B cell (primary cell): ENCODE data around the gene CFAP20DC. TPM values are rescaled to one million over a fixed set of nuclear protein-coding genes. Genes with fewer than 3 reads are reported as not detected.

Experiments
- ATAC-seq: fragments of 200-7000 bp; cut with Tn5 transposase; one replicate; pipeline ENCODE4 v1.10.0; 2021; ENCODE audit warnings: low read depth, mild to moderate bottlenecking, moderate number of reproducible peaks, moderate library complexity
- CTCF ChIA-PET: fragments of 350-600 bp; sonication (Branson Sonifier 250); formaldehyde crosslinking; loops from one replicate; lab custom pipeline; 2021; ENCODE audit warnings: antibody characterized with exemption, inconsistent platforms; lab: Charles Lee
- POLR2A ChIA-PET: fragments of 350-600 bp; sonication (Branson Sonifier 250); formaldehyde crosslinking; loops from one replicate; lab custom pipeline; 2021; ENCODE audit warnings: antibody characterized with exemption; lab: Charles Lee
- DNase-seq: peaks from one replicate; pipeline ENCODE4 v3.0.0; 2013
- H2AFZ ChIP-seq: 2 replicates; pipeline ENCODE4 v1.6.1; 2012; ENCODE audit warnings: mild to moderate bottlenecking, low read depth, low read length; ENCODE audit not compliant: insufficient read depth, poor library complexity, severe bottlenecking
- H3K27ac ChIP-seq, 2 donors: 1 replicate in 1 of 2; 2 replicates in 1 of 2; pipeline ENCODE4 v1.5.1; 2012 to 2013; ENCODE audit warnings: low read length in 2 of 2, mild to moderate bottlenecking in 2 of 2, moderate library complexity in 1 of 2
- H3K27me3 ChIP-seq, 4 experiments: fragments of 200-600 bp in 1 of 4; sonication (generic) in 1 of 4; replicated peaks in 1 of 4; 1 replicate in 2 of 4; 2 replicates in 2 of 4; pipeline versions ENCODE4 v1.6.1 to v1.7.0; 2013 to 2016; ENCODE audit warnings: low read length in 3 of 4, mild to moderate bottlenecking in 2 of 4, mixed read lengths in 1 of 4, moderate library complexity in 1 of 4; ENCODE audit not compliant: insufficient read depth in 4 of 4, control insufficient read depth in 3 of 4; ENCODE audit errors: control extremely low read depth in 1 of 4
- H3K36me3 ChIP-seq, 2 experiments: replicated peaks in 1 of 2; 1 replicate in 1 of 2; 2 replicates in 1 of 2; pipeline versions ENCODE4 v1.6.1 to v1.7.1; 2013; ENCODE audit warnings: low read length in 1 of 2; ENCODE audit not compliant: insufficient read depth in 2 of 2, control insufficient read depth in 1 of 2; ENCODE audit errors: control extremely low read depth in 1 of 2, extremely low read depth in 1 of 2
- H3K4me1 ChIP-seq, 2 donors: fragments of 200-600 bp in 1 of 2; sonication (generic) in 1 of 2; 1 replicate in 1 of 2; 2 replicates in 1 of 2; pipeline versions ENCODE4 v1.5.1 to v1.6.1; 2013 to 2017; ENCODE audit warnings: low read length in 2 of 2; ENCODE audit not compliant: control insufficient read depth in 2 of 2, insufficient read depth in 2 of 2
- H3K4me2 ChIP-seq: replicated peaks from 2 replicates; pipeline ENCODE3; 2012; ENCODE audit warnings: mild to moderate bottlenecking, low read depth, low read length; ENCODE audit not compliant: poor library complexity, severe bottlenecking
- H3K4me3 ChIP-seq, 5 experiments: fragments of 200-600 bp in 1 of 5; sonication (generic) in 1 of 5; 1 replicate in 3 of 5; 2 replicates in 2 of 5; pipeline versions ENCODE4 v1.5.1 to v1.7.0; 2011 to 2016; ENCODE audit warnings: low read length in 4 of 5, mild to moderate bottlenecking in 4 of 5, low read depth in 2 of 5, control low read depth in 1 of 5, moderate library complexity in 1 of 5; ENCODE audit not compliant: insufficient read depth in 1 of 5; ENCODE audit errors: control extremely low read depth in 1 of 5, extremely low read depth in 1 of 5
- H3K79me2 ChIP-seq: fragments of 200-600 bp; sonication (generic); one replicate; pipeline ENCODE4 v1.6.0; 2016; ENCODE audit warnings: low read length; ENCODE audit not compliant: control insufficient read depth, insufficient read depth
- H3K9ac ChIP-seq: fragments of 200-600 bp; sonication (generic); 2 replicates; pipeline ENCODE4 v1.6.1; 2017; ENCODE audit warnings: mild to moderate bottlenecking, low read length, moderate library complexity
- H3K9me3 ChIP-seq, 3 donors: one replicate each; pipeline versions ENCODE4 v1.6.1 to v1.7.1; 2013; ENCODE audit warnings: low read length in 2 of 3; ENCODE audit not compliant: control insufficient read depth in 2 of 3, insufficient read depth in 1 of 3; ENCODE audit errors: control extremely low read depth in 1 of 3
- H4K20me1 ChIP-seq: 2 replicates; pipeline ENCODE4 v1.6.0; 2012; ENCODE audit warnings: mild to moderate bottlenecking, low read length; ENCODE audit not compliant: insufficient read depth, control insufficient read depth, poor library complexity, severe bottlenecking
- H3K27ac Mint-ChIP-seq: one replicate; pipeline ENCODE4 v1.8.0; 2021; ENCODE audit warnings: mixed read lengths
- H3K27me3 Mint-ChIP-seq: one replicate; pipeline ENCODE4 v1.8.0; 2021; ENCODE audit warnings: mixed read lengths
- H3K4me1 Mint-ChIP-seq: one replicate; pipeline ENCODE4 v1.8.0; 2021; ENCODE audit warnings: mixed read lengths
- H3K4me3 Mint-ChIP-seq: one replicate; pipeline ENCODE4 v1.8.0; 2021; ENCODE audit warnings: mixed read lengths
- H3K9me3 Mint-ChIP-seq: one replicate; pipeline ENCODE4 v1.8.0; 2022; ENCODE audit warnings: mixed read lengths; ENCODE audit not compliant: insufficient read depth
- EZH2 ChIP-seq: IDR thresholded peaks from 2 replicates; pipeline ENCODE4 v1.6.1; 2012; ENCODE audit warnings: borderline replicate concordance, low read depth, mild to moderate bottlenecking, moderate library complexity, low read length; ENCODE audit not compliant: insufficient read depth, poor library complexity, severe bottlenecking
- WGBS: methylation state at CpG from one replicate; pipeline ENCODE4 v1.1.5; 2013; ENCODE audit warnings: missing lambda C conversion rate; ENCODE audit not compliant: insufficient coverage; 5-methylcytosine and 5-hydroxymethylcytosine counted together
- intact Hi-C: fragments of 100-400 bp; cut with micrococcal nuclease; formaldehyde crosslinking; loops from one replicate; pipeline ENCODE4 v1.10.0; 2022
- polyA plus RNA-seq: library from polyadenylated mRNA; depleted of rRNA; stranded (reverse); fragments of >200 nt; gene quantifications from 2 replicates; pipeline ENCODE4 v1.2.3, GENCODE V29; 2012
- total RNA-seq, 2 donors: library from RNA; stranded (reverse); fragments of 120-200 nt in 1 of 2; gene quantifications; 1 replicate in 1 of 2; 2 replicates in 1 of 2; pipeline versions ENCODE4 v1.2.3 to v1.2.4, GENCODE V29; 2013 to 2022
- TF ChIP-seq, protein P1 (sequence below): fragments of 200-600 bp; IDR thresholded peaks from one replicate; pipeline ENCODE4 v1.8.0; 2022; ENCODE audit warnings: antibody characterized with exemption, mild to moderate bottlenecking

Gene CFAP20DC
- total and polyA plus RNA-seq, 2 donors (not counting 1 experiment from before 2014, with no cell fraction given), result 0.27 to 1.2 TPM

DNA sequence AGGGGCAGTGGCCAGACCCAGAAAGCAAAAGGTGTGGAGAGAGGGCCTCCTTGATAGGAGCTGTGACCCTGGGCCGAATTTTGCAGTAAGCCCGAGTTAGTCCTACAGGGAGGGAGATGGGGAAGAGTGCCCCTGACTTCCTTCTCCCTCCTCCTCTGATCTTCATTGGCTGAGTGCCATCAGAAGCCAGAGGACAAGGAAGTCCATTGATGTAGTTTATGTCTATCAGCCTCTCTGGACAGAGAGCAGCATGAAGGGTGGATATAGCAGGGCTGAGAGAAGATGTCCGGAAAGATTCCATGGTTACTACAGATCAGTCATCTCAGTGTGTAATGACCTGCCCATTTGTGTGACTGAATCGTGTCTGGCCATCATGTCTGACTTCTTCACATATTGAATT lies 280.8 kb downstream of the CFAP20DC start:
- no peaks in the 10 kb centered on the region for H4K20me1 ChIP-seq
- H3K4me2 ChIP-seq, result no peak overlapping the region
- H3K27me3 ChIP-seq, result no peaks in the 10 kb centered on the region
- no peak overlapping the region for H3K9ac ChIP-seq
- ChIA-PET POLR2A (no interaction called here), CTCF (no interaction called here)
- no peaks in the 10 kb centered on the region for H3K36me3 ChIP-seq
- Mint-ChIP-seq H3K4me1 (no peaks in the 10 kb centered on the region), H3K27me3 (peaks cover 12% of the 10 kb centered on the region), H3K27ac (no peak overlapping the region), H3K9me3 (peaks cover 2% of the 10 kb centered on the region), H3K4me3 (no peak overlapping the region)
- no peak for TF ChIP-seq EZH2
- TF ChIP-seq, protein P1, sequence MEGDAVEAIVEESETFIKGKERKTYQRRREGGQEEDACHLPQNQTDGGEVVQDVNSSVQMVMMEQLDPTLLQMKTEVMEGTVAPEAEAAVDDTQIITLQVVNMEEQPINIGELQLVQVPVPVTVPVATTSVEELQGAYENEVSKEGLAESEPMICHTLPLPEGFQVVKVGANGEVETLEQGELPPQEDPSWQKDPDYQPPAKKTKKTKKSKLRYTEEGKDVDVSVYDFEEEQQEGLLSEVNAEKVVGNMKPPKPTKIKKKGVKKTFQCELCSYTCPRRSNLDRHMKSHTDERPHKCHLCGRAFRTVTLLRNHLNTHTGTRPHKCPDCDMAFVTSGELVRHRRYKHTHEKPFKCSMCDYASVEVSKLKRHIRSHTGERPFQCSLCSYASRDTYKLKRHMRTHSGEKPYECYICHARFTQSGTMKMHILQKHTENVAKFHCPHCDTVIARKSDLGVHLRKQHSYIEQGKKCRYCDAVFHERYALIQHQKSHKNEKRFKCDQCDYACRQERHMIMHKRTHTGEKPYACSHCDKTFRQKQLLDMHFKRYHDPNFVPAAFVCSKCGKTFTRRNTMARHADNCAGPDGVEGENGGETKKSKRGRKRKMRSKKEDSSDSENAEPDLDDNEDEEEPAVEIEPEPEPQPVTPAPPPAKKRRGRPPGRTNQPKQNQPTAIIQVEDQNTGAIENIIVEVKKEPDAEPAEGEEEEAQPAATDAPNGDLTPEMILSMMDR, result no peak
- peaks cover 0 to 3% (median 0%) of the 10 kb centered on the region in 3 donors for H3K9me3 ChIP-seq
- no peak overlapping the region for H3K27ac ChIP-seq
- ATAC-seq (no peak), DNase-seq (no peak)
- intact Hi-C loops, result no loop called here
- no peaks in the 10 kb centered on the region for H3K4me1 ChIP-seq
- H2AFZ ChIP-seq, result no peak overlapping the region
- H3K4me3 ChIP-seq, result no peak overlapping the region
- whole genome bisulfite sequencing, result 80% methylated on average over 1 of the region's 4 CpGs
- H3K79me2 ChIP-seq, result no peaks in the 10 kb centered on the region

DNA sequence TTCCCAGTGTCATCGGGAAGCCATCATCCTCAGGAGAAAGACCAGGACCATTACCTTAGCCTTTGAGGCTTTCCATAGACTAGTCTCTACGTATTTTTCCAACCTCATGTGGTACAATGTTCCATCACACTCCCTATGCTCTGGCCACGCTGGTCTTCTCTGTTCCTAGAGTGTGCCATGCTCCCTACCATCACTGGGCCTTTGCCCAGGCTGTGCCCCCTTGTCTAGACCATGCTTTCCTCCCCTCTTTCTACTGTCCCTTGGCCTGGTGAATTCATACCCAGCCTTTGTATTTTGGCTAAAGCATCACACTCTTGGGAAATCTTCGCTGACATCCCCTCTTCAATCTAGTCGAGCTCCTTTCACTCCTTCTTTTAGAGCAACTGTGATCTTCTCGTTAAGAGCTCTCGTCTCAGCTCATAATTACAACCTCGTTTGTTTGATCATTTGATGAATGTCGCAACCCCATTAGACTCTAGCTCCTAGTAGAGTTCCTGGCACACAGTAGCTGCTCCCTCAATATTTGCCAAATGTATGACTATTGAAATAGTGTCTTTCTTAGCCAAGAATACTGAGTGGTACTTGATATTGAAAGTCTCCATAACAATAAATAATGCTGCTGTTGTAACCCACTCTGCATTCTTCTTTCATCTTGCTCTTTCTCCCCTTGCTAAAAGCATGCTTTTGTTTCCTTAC lies 283.1 kb downstream of the CFAP20DC start:
- no peak for ATAC-seq
- Histone ChIP-seq H3K36me3 (no peaks in the 10 kb centered on the region), H3K27me3 (no peaks in the 10 kb centered on the region), H3K27ac (no peak overlapping the region), H3K4me1 (no peaks in the 10 kb centered on the region), H3K4me2 (no peak overlapping the region), H3K79me2 (no peaks in the 10 kb centered on the region), H3K4me3 (no peak overlapping the region), H3K9me3 (peaks cover 0 to 7% (median 0%) of the 10 kb centered on the region in 3 donors), H3K9ac (no peak overlapping the region), H4K20me1 (no peaks in the 10 kb centered on the region), H2AFZ (no peak overlapping the region)
- peaks cover 2% of the 10 kb centered on the region for H3K9me3 Mint-ChIP-seq
- ChIA-PET POLR2A (no interaction called here), CTCF (interaction anchor here (1.5 kb wide), 1 partner anchor 22 kb away, joined by 3 read pairs; no protein-coding TSS in a partner anchor)
- H3K4me1 Mint-ChIP-seq, result no peaks in the 10 kb centered on the region
- no peak for DNase-seq
- no peak for TF ChIP-seq EZH2
- TF ChIP-seq, protein P1, result no peak
- no peak overlapping the region for H3K4me3 Mint-ChIP-seq
- no peak overlapping the region for H3K27ac Mint-ChIP-seq
- peaks cover 12% of the 10 kb centered on the region for H3K27me3 Mint-ChIP-seq
- WGBS, result 81% methylated on average over 6 of the region's 9 CpGs
- intact Hi-C loops, result no loop called here
